ENCODE measurements around the gene CTNNBIP1.

CTNNBIP1 gene

GRCh38 chr1:9801909-9802308 is 108.2 kb downstream of the CTNNBIP1 start:
- H3K27me3 ChIP-seq (ENCODE audit: insufficient read depth, low read length): no peaks in the 10 kb centered on the region
- H3F3A ChIP-seq (ENCODE audit: insufficient read depth, low read length): no peaks in the 10 kb centered on the region; the same call in 1 of the 2 replicates
- H2AFZ ChIP-seq (ENCODE audit: low read length): no peak overlapping the region
- no peaks in the 10 kb centered on the region for H3K9me3 ChIP-seq (ENCODE audit: low read length)
- H3K79me2 ChIP-seq (ENCODE audit: insufficient read depth, low read length): peaks cover 100% of the 10 kb centered on the region
- no peak overlapping the region for H3K4me3 ChIP-seq (ENCODE audit: low read depth, low read length, poor library complexity, severe bottlenecking)
- no peak overlapping the region for H3K9ac ChIP-seq (ENCODE audit: low read length)
- no peaks in the 10 kb centered on the region for H4K20me1 ChIP-seq (ENCODE audit: insufficient read depth, low read length)
- H3K4me2 ChIP-seq (ENCODE audit: low read length): no peak overlapping the region
- peaks cover 36% of the 10 kb centered on the region; the same call in 1 of the 2 replicates for H3K36me3 ChIP-seq (ENCODE audit: insufficient read depth, low read length)
- TF ChIP-seq CTCF (IDR thresholded peaks at IDR 0.05; ENCODE audit: low read length): no peak
- TF ChIP-seq EZH2 (IDR thresholded peaks at IDR 0.05; ENCODE audit: borderline replicate concordance, low read length): no peak
- H3K9me2 ChIP-seq (ENCODE audit: low read depth, low read length): no peaks in the 10 kb centered on the region
- peak overlapping the region; percentile 38 for H3K27ac ChIP-seq (ENCODE audit: low read depth, low read length, poor library complexity, severe bottlenecking)
- peaks cover 72% of the 10 kb centered on the region for H3K4me1 ChIP-seq (ENCODE audit: insufficient read depth, low read length, severe bottlenecking)
